Dermis blood vessel endothelial cell (primary cell): ENCODE measurements around the gene RCN2. TPM values are rescaled to one million over a fixed set of nuclear protein-coding genes. Genes with fewer than 3 reads are reported as not detected.
"Not testable (repeated sequence)": the region's sequence is repeated elsewhere in the genome, so short reads cannot be mapped to it uniquely, and the experiment has no call there.

ENCODE experiments used
- DNase-seq: peaks from one replicate; pipeline ENCODE4 v3.0.0; 2010
- total RNA-seq: library from RNA; depleted of rRNA; stranded (reverse); fragments of >200 nt; gene quantifications from 2 replicates; pipeline ENCODE4 v1.2.3, GENCODE V29; 2014

Gene RCN2, protein sequence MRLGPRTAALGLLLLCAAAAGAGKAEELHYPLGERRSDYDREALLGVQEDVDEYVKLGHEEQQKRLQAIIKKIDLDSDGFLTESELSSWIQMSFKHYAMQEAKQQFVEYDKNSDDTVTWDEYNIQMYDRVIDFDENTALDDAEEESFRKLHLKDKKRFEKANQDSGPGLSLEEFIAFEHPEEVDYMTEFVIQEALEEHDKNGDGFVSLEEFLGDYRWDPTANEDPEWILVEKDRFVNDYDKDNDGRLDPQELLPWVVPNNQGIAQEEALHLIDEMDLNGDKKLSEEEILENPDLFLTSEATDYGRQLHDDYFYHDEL
- 43.2 and 71.7 TPM in 2 replicates for total RNA-seq

DNA sequence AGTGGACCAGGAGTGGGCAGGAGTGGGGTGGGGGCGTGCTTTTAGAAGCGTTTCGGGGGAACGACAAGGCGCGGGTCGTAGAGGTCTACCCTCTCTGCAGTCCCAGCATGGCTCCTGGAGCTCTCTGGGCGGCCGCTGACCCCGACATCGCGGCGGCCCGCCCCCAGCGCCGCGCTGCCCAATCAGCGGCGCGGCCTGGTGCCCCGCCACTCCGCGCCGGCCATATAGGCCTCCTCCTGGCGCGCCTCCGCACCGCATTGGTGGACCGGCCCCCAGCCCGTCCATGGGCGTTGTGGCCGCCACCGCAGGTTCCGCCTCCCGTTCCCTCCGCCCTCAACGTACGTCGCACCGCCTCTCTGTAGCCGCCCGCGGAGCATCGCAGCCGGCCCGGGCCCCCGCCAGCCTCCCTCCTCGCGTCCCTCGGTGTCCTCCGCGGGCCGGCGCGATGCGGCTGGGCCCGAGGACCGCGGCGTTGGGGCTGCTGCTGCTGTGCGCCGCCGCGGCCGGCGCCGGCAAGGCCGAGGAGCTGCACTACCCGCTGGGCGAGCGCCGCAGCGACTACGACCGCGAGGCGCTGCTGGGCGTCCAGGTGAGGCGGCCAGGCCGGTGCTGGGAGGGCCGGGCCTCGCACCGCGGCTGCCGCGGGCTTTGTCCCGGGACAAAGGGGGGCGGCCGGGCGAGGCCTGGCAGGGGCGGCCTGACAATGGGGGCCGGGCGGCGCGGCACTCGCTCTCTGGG is at the start of gene RCN2:
Gene RCN2, plus strand, starts transcription at position 353 of the 738 bp plus-strand sequence. Its CDS starts 93 bp downstream, at position 446.
- DNase-seq = peak; percentile 96

DNA sequence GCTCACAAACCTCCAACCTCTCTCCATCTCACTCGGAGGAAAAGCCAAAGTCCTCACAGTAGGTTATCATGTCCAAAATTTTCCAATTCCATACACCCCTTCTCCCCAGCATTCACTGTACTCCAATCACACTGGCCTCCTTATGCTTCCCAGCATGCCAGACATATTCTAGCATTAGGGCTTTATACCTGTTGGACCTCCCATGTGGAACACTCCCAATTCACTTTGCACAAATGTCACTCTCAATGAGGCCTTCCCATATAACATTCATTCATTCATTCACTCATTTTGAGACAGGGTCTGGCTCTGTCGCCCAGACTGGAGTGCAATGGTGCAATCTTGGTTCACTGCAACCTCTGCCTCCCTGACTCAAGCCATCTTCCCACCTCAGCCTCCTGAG is 46.3 kb upstream of the RCN2 start:
- DNase-seq = no peak

DNA sequence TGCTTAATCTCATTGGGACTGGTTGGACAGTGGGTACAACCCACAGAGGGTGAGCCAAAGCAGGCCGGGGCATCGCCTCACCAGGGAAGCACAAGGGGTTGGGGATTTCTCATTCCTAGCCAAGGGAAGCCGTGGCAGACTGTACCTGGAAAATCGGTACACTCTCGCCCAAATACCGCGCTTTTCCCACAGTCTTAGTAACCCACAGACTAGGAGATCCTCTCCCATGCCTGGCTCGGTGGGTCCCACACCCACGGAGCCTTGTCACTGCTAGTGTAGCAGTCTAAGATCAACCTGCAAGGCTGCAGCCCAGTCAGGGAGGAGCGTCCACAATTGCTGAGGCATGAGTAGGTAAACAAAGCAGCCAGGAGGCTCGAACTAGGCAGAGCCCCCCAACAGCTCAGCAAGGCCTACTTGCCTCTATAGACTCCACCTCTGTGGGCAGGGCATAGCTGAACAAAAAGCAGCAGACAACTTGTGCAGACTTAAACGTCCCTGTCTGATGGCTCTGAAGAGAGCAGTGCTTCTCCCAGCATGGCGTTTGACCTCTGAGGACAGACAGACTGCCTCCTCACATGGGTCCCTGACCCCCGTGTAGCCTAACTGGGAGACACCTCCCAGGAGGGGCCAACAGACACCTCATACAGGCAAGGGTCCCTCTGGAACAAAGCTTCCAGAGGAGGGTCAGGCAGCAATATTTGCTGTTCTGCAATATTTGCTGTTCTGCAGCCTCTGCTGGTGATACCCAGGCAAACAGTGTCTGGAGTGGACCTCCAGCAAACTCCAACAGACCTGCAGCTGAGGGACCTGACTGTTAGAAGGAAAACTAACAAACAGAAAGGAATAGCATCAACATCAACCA is 44.0 kb upstream of the RCN2 start:
- not testable (repeated sequence) for DNase-seq

DNA sequence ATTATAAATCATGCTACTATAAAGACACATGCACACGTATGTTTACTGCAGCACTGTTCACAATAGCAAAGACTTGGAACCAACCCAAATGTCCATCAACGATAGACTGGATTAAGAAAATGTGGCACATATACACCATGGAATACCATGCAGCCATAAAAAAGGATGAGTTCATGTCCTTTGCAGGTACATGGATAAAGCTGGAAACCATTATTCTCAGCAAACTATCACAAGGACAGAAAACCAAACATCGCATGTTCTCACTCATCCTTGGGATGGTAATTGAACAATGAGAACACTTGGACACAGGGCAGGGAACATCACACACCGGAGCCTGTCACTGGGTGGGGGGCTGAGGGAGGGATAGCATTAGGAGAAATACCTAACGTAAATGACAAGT is 38.7 kb upstream of the RCN2 start:
- DNase-seq = not testable (repeated sequence)

DNA sequence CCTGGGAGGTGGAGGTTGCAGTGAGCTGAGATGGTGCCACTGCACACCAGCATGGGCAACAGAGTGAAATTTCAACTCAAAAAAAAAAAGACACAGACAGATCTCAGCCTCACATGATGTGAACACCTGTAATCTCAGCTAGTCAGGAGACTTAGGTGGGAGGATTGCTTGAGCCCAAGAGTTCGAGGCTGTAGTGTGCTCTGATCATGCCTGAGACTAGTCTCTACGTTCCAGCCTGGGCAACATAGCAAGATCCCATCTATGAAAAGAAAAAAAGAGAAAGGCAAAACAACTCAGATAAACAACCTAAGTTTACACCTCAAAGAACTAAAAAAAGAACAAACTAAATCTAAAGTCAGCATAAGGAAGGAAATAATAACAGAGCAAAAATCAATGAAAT is 37.4 kb upstream of the RCN2 start:
- DNase-seq = no peak

DNA sequence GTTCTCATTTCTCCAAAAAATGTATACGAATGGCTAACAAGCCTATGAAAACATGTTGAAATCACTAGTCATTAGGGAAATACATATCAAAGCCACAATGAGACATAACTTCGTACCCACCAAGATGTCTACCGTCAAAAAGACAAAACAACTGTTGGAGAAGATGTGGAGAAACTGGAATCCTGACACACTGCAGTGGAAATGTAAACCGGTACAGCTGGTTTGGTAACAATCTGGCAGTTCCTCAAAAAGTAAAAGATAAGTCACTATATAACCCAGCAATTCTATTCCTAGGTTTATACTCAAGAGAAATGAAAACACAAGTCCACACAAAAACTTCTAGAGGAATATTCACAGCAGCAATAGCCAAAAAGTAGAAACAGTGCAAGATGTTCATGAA is 33.4 kb upstream of the RCN2 start:
- no peak for DNase-seq

DNA sequence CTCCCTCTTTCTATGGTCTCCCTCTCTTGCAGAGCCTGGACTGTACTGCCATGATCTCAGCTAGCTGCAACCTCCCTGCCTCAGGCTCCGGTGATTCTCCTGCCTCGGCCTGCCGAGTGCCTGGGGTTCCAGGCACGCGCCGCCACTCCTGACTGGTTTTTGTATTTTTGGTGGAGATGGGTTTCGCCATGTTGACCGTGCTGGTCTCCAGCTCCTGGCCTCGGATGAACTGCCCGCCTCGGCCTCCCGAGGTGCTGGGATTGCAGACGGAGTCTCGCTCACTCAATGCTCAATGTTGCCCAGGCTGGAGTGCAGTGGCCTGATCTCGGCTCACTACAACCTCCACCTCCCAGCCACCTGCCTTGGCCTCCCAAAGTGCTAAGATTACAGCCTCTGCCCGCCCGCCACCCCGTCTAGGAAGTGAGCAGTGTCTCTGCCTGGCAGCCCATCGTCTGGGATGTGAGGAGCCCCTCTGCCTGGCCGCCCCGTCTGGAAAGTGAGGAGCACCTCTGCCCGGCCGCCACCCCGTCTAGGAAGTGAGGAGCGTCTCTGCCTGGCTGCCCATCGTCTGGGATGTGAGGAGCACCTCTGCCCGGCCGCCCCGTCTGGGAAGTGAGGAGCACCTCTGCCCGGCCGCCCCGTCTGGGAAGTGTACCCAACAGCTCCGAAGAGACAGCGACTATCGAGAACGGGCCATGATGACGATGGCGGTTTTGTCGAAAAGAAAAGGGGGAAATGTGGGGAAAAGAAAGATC is 32.2 kb upstream of the RCN2 start:
- DNase-seq = not testable (repeated sequence)

DNA sequence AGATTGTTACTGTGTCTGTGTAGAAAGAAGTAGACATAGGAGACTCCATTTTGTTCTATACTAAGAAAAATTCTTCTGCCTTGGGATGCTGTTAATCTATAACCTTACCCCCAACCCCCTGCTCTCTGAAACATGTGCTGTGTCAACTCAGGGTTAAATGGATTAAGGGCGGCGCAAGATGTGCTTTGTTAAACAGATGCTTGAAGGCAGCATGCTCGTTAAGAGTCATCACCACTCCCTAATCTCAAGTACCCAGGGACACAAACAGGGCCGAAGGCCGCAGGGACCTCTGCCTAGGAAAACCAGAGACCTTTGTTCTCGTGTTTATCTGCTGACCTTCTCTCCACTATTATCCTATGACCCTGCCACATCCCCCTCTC is 31.6 kb upstream of the RCN2 start:
- not testable (repeated sequence) for DNase-seq

DNA sequence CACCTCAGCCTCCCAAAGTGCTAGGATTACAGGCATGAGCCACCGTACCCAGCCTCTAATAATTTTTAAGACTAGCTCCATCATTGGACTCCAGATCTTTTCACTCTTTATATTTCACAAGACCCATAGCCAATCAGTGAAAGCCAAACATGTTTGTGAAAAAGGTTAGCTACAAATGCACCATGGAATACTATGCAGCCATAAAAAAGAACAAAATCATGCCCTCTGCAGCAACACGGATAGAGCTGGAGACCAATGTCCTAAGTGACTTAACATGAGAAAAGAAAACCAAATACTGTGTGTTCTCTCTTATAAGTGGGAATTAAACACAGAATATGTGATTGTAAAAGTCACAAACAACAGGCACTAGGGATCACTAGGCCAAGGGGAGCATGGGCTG is 29.6 kb upstream of the RCN2 start:
- DNase-seq = no peak

DNA sequence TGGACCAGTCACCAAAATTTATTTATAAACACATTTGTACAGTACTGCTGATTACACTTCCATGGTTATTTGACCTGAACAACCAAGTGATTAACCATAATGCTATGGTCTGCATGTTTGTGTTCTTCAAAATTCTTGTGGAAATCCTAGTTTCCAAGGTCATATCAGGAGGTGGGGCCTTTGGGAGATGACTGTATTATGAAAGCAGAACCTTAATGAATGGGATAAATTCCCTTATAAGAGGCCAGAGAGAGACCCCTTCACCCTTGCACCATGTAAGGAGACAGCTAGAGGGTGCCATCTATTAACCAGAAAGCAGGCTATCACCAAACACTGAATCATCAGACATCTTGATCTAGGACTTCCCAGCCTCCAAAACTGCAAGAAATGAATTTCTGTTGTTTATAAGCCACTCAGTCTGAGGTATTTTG is 28.3 kb upstream of the RCN2 start:
- DNase-seq = peak; percentile 54

DNA sequence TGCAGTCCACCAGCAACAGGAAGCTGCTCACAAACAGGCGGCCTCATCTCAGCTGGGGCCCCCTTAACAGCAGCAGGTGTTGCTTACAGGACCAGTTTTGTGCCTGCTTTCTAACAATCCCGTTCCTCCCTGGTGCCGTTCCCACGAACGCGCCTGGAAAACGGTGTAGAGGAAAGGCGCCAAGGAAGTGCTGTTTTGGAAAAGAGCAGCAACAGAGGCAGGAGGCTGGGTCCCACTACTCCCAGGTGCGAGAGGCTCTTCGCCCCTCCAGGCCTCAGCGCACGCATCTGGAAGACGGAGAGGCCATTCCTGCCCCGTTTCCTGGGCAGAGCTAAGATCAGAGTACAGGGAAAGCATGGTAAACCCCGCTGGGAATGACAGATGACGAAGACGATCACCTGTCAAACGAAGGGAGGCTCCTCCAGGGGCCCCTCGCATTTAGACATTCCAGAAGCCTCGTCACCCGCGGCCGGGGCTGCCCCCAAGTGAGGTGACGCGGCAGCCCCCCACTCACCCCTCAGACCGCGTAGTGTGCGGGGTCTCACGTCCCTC is 27.0 kb upstream of the RCN2 start:
- DNase-seq = peak; percentile 46

DNA sequence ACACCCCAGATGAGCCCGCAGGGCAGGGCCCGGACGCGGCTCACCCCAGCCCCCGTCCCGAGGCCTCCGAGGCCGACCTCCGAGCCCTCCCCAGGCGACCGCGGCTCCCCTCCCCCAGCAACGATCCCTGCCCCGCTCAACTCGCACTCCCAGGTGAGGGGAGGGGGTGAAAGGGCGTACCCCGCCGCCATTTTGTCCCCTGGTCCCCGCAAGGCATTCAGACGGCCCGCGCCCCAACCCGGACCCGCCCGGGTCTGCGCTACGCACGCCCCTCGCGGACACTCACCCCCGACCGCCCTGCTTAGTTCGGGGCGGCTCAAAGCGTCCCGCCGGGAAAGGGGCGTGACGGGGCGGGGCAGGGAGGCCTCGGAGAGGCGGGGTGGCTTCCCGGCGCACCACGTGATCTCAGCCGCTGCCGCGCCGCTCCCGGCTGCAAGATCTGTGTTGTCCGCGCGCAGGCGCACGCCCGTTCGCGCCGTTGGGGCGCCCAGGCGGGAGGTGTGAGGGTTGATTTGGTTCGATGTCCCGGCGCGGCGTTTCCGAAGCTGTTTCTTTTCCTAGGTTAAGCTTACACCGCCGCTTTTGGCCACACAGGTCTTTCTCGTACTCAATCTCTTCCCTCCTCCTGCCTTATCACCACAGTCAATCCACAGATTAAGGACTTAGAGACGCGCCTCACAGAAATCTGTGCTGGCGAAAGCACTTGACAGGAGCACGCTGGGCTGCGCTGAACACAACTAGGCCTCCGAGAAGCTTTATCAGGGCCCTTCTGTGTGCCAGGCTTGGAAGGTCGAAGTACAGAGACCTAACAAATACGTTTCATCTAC is 26.3 kb upstream of the RCN2 start, which contains the start of gene SCAPER:
Gene SCAPER, minus strand, starts transcription at position 328 of the 827 bp plus-strand sequence. CDS start 21,523 bp downstream, outside the sequence.
- peak; percentile 92 for DNase-seq

DNA sequence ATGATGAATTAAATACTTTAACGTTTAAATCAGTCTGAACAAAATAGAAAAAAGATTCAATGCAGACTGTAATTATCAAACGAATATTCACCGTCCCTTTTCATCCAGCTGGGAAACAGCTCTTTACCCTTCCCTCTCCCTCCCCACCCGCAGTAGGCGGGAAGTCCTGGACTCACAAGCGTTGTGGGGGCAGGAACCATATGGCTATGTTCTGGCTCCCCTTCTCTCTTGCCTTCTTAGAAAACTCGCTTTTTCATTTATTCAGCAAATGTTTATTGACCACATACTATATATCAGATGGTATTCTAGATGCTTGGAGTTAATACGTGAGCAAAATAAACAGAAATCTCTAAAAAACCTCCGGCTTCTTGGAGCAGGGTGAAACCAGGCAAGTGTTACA is 25.7 kb upstream of the RCN2 start:
- no peak for DNase-seq

DNA sequence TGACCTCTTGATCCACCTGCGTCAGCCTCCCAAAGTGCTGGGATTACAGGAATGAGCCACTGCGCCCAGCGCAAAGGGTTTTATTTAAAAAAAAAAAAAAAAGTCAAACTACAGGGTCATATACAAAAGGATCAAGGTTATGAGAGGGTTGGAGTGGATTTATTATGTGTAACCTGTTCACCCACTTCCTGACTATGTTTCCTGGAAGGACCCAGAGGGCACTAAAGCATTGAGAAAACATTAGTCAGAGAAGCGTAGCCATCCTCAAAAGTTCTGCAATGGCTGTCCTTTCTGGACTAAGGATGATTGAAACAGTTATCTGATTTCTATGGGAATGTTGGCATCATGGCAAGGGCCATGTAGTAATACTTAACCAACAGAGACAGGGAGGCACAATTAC is 19.1 kb upstream of the RCN2 start:
- no peak for DNase-seq

DNA sequence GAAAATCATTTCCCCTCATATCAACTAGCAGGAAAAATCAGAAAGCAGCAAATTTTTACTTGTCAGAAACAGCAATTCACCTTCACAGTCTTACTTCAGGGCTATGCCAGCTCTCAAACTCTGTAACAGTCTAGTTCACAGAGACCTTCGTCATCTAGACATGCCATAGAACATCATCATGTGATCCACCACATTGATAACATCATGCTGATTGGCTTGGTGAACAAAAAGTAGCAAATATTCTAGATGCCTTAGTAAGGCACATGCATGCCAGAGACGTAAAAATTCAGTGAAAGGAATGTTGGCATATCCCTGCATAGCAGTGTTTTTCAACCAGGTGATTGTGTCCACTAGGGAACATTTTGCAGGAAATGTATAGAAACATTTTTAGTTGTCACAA is 17.8 kb upstream of the RCN2 start:
- no peak for DNase-seq

DNA sequence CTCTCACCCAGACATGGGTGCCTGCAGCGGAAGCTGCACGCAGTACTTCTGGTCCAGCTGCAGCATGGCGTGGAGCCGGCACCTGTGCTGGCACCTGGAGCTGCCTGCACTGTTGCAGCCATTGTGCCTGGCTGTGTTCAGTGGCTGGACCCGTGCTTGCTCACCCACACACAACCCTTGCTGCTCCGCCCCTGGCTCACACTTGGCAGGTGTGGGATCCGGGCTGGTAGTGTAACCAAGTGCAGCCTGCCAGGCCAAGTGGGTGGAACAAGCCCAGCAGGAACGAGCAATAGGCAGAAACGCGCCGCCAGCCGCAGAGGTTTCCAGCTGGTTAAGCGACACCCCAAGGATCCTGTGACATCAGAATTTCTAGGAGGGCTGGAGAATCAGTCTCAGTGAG is 15.2 kb upstream of the RCN2 start:
- DNase-seq = no peak

DNA sequence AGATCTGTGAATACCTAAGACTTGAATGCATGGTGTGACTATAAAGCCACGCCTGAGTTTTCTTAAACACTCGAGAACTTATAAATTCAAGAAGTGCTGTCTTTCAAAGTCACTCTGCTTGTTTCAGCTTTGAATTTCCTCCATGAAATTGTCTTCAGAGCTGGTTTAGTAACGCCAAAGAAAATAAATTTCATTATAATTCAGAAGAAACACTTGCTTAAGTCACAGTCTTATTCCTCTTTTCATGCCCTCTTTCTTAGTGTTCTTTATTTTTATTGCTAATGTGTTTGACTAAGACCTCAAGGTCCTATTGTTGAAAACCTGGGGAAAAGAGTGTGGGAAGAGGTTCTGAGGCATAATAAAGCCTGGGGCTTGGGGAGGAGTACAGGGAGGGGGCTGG is 3.3 kb upstream of the RCN2 start:
- DNase-seq = no peak

DNA sequence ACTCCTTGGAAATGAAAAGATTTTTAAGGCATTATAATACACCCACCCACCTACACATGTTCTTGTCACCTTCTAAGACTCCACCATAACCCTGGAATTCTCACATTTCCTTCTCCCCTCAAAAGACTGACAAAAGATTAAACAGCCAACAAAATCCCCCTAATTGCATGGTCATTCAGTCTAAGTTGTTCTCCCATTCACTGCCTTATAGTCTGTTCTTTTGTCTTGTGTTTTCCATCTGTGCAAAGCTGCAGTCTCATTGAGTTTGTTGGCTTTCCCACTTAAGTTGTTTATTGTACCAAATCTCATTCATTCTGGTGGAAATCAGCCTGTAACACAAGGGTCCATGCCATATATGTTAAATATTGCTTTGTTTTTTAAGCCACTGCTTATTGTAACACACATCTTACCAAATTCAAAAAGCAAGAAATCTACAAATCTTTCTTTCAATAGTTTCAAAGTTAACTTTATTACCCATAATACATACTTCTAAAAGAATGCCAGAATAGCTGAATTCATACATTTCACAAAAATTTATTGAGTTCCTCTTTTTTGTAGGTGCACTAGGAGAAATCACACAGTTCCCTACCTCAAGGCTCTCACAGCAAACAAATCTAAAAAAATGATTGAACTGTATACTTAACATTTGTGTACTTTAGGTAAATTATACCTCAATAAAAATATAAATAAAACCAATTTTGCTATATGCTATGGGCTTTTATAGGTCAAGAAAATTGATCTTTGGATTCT is 2.4 kb upstream of the RCN2 start:
- DNase-seq = no peak

DNA sequence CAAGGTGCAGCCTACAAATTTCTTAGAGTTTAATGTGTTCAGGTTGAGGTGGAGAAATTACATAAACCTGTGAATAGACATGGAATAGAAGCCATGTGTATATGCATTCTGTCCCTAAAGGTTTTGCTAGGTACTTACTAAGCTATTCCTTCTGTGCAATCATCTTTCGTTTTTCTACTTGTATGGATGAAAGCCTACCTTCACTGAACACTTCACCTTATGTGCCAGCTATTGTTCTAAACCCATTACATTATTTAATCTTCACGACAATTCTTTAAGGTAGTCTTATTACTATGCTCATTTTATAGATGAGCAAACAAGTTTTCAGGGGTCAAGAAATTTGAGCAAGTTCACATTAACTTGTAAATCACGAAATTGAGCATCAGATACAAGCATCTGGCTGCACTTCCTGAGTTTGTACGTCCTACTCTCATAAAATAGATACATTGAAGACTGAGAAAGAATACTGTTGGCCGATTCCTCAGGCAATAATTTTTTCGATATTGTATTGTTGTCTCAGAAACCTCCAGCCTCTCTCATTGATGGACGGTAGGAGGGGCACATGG is 635 bp upstream of the RCN2 start:
- DNase-seq = peak; percentile 9
